Measurements from ENCODE around the gene AGAP1. TPM values are rescaled to one million over a fixed set of nuclear protein-coding genes. Genes with fewer than 3 reads are reported as not detected.

The AGAP1 gene
- total and polyA plus RNA-seq, 4 donors, result 2.0 to 8.5 (median 5.4) TPM

DNA sequence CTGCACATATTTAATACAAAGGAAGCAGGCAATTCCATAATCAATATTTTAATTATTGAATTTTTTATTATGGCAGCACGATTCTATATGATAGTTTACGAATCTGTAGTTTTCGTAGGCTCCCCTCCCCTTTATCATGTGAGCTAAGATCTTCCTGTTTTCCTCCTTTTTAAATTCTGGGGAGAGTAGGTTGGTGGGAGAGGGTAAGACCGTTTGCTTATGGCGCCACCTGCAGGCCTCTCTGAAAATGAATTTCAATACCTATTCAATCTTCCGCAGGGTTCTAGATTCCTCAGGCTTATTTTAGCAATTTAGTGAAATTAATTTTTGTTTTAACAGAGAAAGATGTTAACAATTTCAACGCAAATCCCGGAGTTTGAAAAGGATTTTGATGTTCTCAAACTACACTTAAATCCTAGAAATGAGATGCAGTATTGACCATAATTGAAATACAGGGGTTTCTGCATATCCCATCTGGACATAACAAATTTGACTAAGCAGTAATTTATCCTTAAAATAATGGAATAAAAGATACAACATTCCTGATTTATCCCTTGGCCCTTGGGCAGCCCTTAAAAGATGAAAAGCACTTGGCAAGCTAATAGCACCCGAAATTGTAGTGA lies 687.1 kb downstream of the AGAP1 start:
- H3K9me3 ChIP-seq (ENCODE audit: control insufficient read depth in 4 of 4, low read length in 3 of 4), result no peaks in the 10 kb centered on the region
- no peak overlapping the region for H3K9ac ChIP-seq (ENCODE audit: low read depth in 1 of 2, low read length in 2 of 2)
- H3K27ac ChIP-seq (ENCODE audit: low read depth in 1 of 2, low read length in 2 of 2), result no peak overlapping the region
- H3K4me3 ChIP-seq (ENCODE audit: low read depth in 1 of 3, low read length in 3 of 3), result no peak overlapping the region
- peaks cover 0 to 24% (median 16%) of the 10 kb centered on the region in 4 donors for H3K27me3 ChIP-seq (ENCODE audit: control insufficient read depth in 4 of 4, insufficient read depth in 4 of 4, low read length in 3 of 4)
- 16% methylated on average over 9 of the region's 9 CpGs for WGBS
- peaks cover 4 to 15% (median 12%) of the 10 kb centered on the region in 4 donors for H3K4me1 ChIP-seq (ENCODE audit: control insufficient read depth in 4 of 4, insufficient read depth in 4 of 4, low read length in 3 of 4)
- TF ChIP-seq RAD21 (IDR thresholded peaks at IDR 0.05) (peak; percentile 80 to 85), YY1 (IDR thresholded peaks at IDR 0.05) (no peak), HNF4A (conservative IDR thresholded peaks at IDR 0.05) (no peak), NR2F2 (IDR thresholded peaks at IDR 0.05) (no peak), FOXA1 (IDR thresholded peaks at IDR 0.05) (no peak)
- TF ChIP-seq, protein P1, sequence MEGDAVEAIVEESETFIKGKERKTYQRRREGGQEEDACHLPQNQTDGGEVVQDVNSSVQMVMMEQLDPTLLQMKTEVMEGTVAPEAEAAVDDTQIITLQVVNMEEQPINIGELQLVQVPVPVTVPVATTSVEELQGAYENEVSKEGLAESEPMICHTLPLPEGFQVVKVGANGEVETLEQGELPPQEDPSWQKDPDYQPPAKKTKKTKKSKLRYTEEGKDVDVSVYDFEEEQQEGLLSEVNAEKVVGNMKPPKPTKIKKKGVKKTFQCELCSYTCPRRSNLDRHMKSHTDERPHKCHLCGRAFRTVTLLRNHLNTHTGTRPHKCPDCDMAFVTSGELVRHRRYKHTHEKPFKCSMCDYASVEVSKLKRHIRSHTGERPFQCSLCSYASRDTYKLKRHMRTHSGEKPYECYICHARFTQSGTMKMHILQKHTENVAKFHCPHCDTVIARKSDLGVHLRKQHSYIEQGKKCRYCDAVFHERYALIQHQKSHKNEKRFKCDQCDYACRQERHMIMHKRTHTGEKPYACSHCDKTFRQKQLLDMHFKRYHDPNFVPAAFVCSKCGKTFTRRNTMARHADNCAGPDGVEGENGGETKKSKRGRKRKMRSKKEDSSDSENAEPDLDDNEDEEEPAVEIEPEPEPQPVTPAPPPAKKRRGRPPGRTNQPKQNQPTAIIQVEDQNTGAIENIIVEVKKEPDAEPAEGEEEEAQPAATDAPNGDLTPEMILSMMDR (IDR thresholded peaks at IDR 0.05; ENCODE audit: low read depth, low read length, missing input control), result peak; percentile 57
- TF ChIP-seq, protein P2, sequence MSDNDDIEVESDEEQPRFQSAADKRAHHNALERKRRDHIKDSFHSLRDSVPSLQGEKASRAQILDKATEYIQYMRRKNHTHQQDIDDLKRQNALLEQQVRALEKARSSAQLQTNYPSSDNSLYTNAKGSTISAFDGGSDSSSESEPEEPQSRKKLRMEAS (IDR thresholded peaks at IDR 0.05), result no peak
- peak; percentile 62 for DNase-seq (ENCODE audit: low spot score)
- no peaks in the 10 kb centered on the region for H3K36me3 ChIP-seq (ENCODE audit: control insufficient read depth in 4 of 4, insufficient read depth in 3 of 4, low read depth in 1 of 4, low read length in 3 of 4)

Small RNA genes lying within 50 kb of the gene (small RNA-seq; reads per million reads assigned to genes)
- gene RF00019, result not detected
- not detected for gene RN7SL204P
- gene RNU7-127P, result not detected
- gene TMSB10P1, result not detected

Data from liver (tissue), 10 donors.